ENCODE measurements around the gene APBB2. TPM values are rescaled to one million over a fixed set of nuclear protein-coding genes. Genes with fewer than 3 reads are reported as not detected.
A peak's percentile ranks its signal among the peaks of the same experiment; 100 is the strongest.
"Not testable (repeated sequence)": the region's sequence is repeated elsewhere in the genome, so short reads cannot be mapped to it uniquely, and the experiment has no call there.

Gene APBB2
- total and polyA plus RNA-seq, 2 experiments from 2014 or later = 35.8 to 74.8 TPM

- ATAC-seq = no peak
- DNase-seq (ENCODE audit: low spot score) = no peak
- H3K4me3 Mint-ChIP-seq = no peak overlapping the region
- no peak overlapping the region for H3K27ac Mint-ChIP-seq
- Histone ChIP-seq H2AFZ (no peak overlapping the region), H3K9me2 (ENCODE audit: insufficient read depth) (peaks cover 4% of the 10 kb centered on the region; the same call in 1 of the 2 replicates), H3F3A (replicated peaks; ENCODE audit: low read depth) (no peaks in the 10 kb centered on the region), H3K4me1 (ENCODE audit: insufficient read depth) (peaks cover 19% of the 10 kb centered on the region), H3K4me3 (no peak overlapping the region), H3K36me3 (ENCODE audit: insufficient read depth) (no peaks in the 10 kb centered on the region), H3K79me2 (replicated peaks; ENCODE audit: insufficient read depth) (no peaks in the 10 kb centered on the region), H3K4me2 (no peak overlapping the region), H4K20me1 (replicated peaks; ENCODE audit: insufficient read depth) (no peaks in the 10 kb centered on the region), H3K27me3 (ENCODE audit: insufficient read depth) (no peaks in the 10 kb centered on the region), H3K27ac (ENCODE audit: low read depth) (no peak overlapping the region)
- H3K9me3 Mint-ChIP-seq = no peaks in the 10 kb centered on the region
- peaks cover 4% of the 10 kb centered on the region; the same call in 2 of the 3 replicates for H3K36me3 Mint-ChIP-seq (ENCODE audit: low read depth)
- peaks cover 2% of the 10 kb centered on the region for H3K27me3 Mint-ChIP-seq (ENCODE audit: insufficient read depth, low read depth, poor library complexity)
- peaks cover 33% of the 10 kb centered on the region for H3K4me1 Mint-ChIP-seq
- TF ChIP-seq ETS1 (IDR thresholded peaks at IDR 0.05) = no peak
- peak in 1 of 2 experiments; percentile 45; a peak in 3 of 4 replicates for TF ChIP-seq CTCF (conservative IDR thresholded peaks at IDR 0.05; ENCODE audit: low read depth in 2 of 2)
Measured at GRCh38 chr4:40923316-40924095, 290.8 kb downstream of the APBB2 start.

GRCh38 chr4:40919976-40920375 lies 294.4 kb downstream of the APBB2 start:
- H2AFZ ChIP-seq; H3K36me3 ChIP-seq (ENCODE audit: insufficient read depth); H3K4me3 Mint-ChIP-seq; H3K36me3 Mint-ChIP-seq (ENCODE audit: low read depth); H3K27me3 ChIP-seq (ENCODE audit: insufficient read depth); H3K79me2 ChIP-seq (replicated peaks; ENCODE audit: insufficient read depth); H3K27me3 Mint-ChIP-seq (ENCODE audit: insufficient read depth, low read depth, poor library complexity); H3K9me3 Mint-ChIP-seq; H3K27ac Mint-ChIP-seq; H3K4me3 ChIP-seq; H3K4me2 ChIP-seq; ATAC-seq; H4K20me1 ChIP-seq (replicated peaks; ENCODE audit: insufficient read depth); H3K27ac ChIP-seq (ENCODE audit: low read depth); DNase-seq (ENCODE audit: low spot score); H3F3A ChIP-seq (replicated peaks; ENCODE audit: low read depth): not testable (repeated sequence)
- peaks cover 29% of the 10 kb centered on the region for H3K4me1 Mint-ChIP-seq
- peaks cover 11% of the 10 kb centered on the region; the same call in 1 of the 2 replicates for H3K9me2 ChIP-seq (ENCODE audit: insufficient read depth)
- H3K4me1 ChIP-seq (ENCODE audit: insufficient read depth) = peaks cover 11% of the 10 kb centered on the region

- peaks cover 7% of the 10 kb centered on the region; the same call in 1 of the 2 replicates for H3K9me2 ChIP-seq (ENCODE audit: insufficient read depth)
- H3K27ac ChIP-seq (ENCODE audit: low read depth) = peak overlapping the region; percentile 68; the same call in 1 of the 2 replicates
- Mint-ChIP-seq H3K36me3 (ENCODE audit: low read depth) (peaks cover 9% of the 10 kb centered on the region; the same call in 2 of the 3 replicates), H3K4me3 (no peak overlapping the region), H3K9me3 (peaks cover 2% of the 10 kb centered on the region; the same call in 1 of the 3 replicates), H3K27me3 (ENCODE audit: insufficient read depth, low read depth, poor library complexity) (no peaks in the 10 kb centered on the region), H3K4me1 (peaks cover 27% of the 10 kb centered on the region), H3K27ac (no peak overlapping the region)
- ATAC-seq = no peak
- no peak overlapping the region for H2AFZ ChIP-seq
- H4K20me1 ChIP-seq (replicated peaks; ENCODE audit: insufficient read depth) = 0 out of 2 replicates have a peak, but pooled peaks cover 4% of the 10 kb centered on the region
- DNase-seq (ENCODE audit: low spot score) = no peak
- H3K4me1 ChIP-seq (ENCODE audit: insufficient read depth) = peaks cover 10% of the 10 kb centered on the region
- no peaks in the 10 kb centered on the region for H3K27me3 ChIP-seq (ENCODE audit: insufficient read depth)
- H3K36me3 ChIP-seq (ENCODE audit: insufficient read depth) = no peaks in the 10 kb centered on the region; the same call in none of the 2 replicates
- no peaks in the 10 kb centered on the region for H3K79me2 ChIP-seq (replicated peaks; ENCODE audit: insufficient read depth)
- no peak overlapping the region for H3K4me2 ChIP-seq
- H3K4me3 ChIP-seq = no peak overlapping the region
- no peaks in the 10 kb centered on the region for H3F3A ChIP-seq (replicated peaks; ENCODE audit: low read depth)
- no peak for TF ChIP-seq CTCF (conservative IDR thresholded peaks at IDR 0.05; ENCODE audit: low read depth in 2 of 2)
- no peak for TF ChIP-seq ETS1 (IDR thresholded peaks at IDR 0.05)
Measured at GRCh38 chr4:40918330-40918729, 296.0 kb downstream of the APBB2 start.
